Ecto neural progenitor cell (in vitro differentiated cells): ENCODE measurements around the gene HDAC5.
A peak's percentile ranks its signal among the peaks of the same experiment; 100 is the strongest.
"Not testable (repeated sequence)": the region's sequence is repeated elsewhere in the genome, so short reads cannot be mapped to it uniquely, and the experiment has no call there.

Experiments
- DNase-seq: peaks from one replicate; pipeline ENCODE4 v3.0.0-alpha.2; 2018; ENCODE audit warnings: low spot score

The HDAC5 gene

DNA sequence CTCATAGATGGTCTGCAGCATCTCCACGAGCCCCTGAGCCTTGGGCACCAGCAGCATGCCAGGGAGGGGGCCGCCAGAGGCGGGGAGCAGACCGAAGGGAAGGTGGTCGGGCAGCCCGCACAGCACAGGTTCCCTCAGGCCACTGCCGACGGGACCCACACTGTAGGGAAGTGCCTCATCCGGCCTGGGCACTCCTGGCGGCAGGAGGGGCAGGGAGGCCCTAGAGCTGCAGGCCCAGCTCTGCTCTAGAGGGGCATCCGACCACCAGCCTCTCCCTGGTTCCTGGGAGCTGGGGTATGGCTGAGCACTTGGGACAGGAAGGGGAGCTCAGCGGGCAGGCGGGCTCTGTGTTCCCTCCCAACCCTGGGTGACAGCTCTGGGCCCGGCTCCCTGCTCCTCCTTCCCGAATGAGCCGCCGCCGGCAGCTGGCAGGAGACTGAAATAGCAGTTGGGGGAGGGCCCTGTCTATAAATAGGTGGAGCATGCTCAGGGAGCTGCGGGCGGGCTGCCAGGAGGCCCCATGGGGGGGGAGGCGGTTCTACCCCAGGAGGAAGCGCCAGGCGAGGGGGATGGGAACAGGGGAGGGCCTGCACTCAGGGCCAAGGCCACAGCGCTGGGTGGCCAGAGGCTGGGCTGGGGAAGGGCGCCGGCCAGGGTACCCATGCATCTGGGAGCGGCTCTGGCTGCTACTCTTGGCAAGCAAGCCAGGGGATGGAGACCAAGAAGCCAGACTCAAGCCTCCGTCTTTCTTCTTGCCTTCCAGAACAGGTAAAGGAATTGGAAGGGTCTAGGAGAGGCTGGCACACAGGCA is 12.4 kb downstream of the HDAC5 start:
- peak; percentile 80 for DNase-seq

- DNase-seq, result no peak
Observed at GRCh38 chr17:44110011-44110686, 13.3 kb downstream of the HDAC5 start.

DNA sequence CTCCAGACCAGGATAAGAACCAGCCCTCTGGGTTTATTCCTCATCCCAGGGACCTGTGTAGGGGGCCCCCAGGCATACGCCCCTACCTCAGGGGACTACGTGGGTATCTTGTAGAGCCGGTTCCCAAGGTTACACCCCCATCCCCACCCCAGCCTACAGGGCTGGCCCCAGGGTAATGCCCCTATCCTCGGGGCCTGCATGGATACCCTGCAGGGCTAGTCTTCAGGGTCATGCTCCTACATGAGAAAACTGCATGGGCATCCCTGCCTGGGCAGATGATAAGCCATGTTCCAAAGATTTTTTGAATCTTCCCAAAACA is 14.2 kb downstream of the HDAC5 start:
- DNase-seq, result no peak

GRCh38 chr17:44108440-44109311 is 14.8 kb downstream of the HDAC5 start:
- DNase-seq, result no peak

DNA sequence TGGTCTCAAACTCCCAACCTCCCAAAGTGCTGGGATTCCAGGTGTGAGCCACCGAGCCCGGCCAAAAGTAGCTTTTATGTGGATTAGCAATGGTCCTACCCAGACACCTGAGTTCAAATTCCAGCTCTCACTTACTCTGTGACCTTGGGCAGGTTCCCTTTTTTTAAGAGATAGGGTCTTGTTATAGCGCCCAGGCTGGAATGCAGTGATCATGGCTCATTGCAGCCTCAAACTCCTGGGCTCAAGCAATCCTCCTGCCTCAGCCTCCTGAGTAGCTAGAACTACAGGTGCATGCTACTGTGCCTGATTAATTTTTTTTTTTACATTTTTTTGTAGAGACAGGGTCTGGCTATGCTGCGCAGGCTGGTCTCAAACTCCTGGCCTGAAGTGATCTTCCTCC is 16.6 kb downstream of the HDAC5 start:
- no peak for DNase-seq

- no peak for DNase-seq
Observed at GRCh38 chr17:44105941-44106340, 17.5 kb downstream of the HDAC5 start.

DNA sequence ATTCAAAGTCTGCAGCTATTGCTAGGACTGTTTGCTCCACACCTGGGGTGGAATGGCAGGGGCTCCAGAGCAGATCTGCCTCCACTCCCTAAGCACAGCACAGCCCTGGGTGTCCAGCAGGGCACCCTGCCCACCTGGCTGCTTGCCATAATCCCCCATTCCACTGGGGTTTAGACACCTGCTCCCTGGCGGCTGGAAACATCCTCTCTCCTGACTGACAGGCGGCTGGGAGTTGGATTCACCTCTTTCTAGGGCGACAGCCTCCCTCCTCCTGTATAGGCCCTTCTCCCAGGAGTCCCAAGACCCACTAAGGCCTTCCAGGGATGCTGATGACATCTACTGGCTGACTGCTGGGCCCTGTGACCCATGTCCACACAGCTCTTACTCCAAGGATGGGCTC is 18.0 kb downstream of the HDAC5 start:
- no peak for DNase-seq

DNA sequence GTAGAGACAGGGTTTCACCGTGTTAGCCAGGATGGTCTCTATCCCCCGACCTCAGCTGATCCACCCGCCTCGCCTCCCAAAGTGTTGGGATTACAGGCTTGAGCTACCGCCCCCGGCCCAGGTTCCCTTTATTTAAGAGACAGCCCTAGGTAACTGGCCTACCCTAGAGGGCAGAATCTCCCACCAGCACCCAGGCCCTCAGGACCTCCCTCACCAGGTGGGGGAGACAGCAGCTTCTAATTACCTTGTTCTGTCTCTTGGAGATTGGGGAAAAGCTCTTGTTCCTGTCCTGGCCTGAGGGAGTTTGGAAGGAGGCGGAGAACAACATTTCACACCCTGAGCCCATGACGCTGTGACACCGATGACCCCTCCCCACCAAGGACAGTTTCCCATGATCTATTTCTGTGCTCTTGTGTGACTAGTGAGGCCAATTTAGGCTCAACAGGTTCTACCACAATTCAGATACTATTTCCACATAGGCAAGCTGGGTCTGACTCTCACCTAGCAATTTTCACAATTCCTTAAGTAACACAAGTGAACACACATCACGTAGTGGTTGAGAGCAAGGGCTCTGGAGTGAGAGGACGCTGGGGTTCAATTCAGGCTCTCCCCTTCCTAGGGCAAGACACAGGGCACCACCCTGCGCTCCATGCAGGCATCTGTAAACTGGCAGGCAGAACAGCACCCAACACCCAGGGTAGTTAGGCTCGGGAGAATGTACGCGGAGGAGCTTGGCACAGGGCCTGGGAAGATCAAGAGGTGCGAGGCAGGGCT is 20.4 kb downstream of the HDAC5 start:
- DNase-seq, result no peak

DNA sequence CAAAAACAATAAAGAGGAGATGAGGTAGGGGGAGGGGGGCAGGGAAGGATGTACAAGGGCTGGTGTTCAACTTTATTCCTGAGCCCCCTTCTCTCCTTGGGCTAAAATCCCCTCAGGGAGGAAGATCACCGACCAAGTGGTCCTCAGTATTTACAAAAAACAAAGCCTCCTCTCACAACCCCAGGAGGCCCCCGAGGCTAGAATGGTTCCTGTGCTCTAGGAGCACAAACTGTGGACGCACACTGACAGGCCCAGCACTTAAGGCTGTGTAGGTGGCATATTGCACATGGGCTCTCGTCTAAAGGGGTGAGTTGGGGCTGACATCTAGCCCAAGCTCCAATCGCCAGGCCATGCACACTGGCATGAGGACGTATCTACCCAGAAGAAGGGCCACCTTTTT is 21.6 kb downstream of the HDAC5 start:
- not testable (repeated sequence) for DNase-seq

DNA sequence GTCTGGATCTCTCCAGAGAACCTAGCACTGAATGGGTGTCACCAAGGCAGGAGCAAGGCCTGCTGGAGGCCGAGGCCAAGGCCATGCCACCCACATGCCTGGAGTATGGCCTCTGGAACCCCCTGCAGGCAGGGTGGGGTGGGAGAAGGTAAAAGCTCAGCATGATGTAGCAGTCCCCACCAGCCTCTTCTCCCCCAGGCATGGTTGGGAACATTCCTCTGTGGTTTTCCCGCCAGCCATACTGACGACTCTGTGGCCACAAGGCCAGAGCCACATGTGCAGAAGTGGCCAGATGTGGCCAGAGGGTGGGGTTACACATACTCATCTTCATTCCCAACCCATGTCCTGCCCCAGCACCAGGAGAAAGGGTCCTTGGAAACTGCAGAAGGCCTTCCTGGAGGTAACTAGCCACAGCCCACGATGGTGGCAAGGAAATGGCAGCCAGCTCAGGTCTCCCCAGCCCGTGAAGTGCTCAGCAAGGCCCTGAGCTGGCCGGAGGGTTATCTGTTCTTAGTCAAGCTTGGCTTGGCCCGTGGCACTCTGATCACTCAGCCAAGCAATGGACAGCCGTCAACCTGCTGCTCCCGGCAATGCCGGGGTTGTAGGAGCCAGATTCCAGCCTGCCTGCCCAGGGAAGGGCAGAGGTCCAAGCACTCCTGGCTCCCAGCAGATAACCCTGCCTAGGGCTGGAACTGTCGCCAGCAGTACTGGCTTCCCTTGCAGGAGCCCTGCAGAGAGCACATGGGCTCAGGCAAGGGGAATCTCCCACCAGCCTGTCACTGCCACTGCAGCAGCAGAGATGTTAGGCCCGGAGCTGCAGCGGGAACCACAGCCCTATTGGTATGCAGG is 26.1 kb downstream of the HDAC5 start:
- no peak for DNase-seq

- DNase-seq, result peak; percentile 93
Observed at GRCh38 chr17:44095647-44096496, 27.6 kb downstream of the HDAC5 start.

- no peak for DNase-seq
Observed at GRCh38 chr17:44095388-44095646, 28.1 kb downstream of the HDAC5 start.

DNA sequence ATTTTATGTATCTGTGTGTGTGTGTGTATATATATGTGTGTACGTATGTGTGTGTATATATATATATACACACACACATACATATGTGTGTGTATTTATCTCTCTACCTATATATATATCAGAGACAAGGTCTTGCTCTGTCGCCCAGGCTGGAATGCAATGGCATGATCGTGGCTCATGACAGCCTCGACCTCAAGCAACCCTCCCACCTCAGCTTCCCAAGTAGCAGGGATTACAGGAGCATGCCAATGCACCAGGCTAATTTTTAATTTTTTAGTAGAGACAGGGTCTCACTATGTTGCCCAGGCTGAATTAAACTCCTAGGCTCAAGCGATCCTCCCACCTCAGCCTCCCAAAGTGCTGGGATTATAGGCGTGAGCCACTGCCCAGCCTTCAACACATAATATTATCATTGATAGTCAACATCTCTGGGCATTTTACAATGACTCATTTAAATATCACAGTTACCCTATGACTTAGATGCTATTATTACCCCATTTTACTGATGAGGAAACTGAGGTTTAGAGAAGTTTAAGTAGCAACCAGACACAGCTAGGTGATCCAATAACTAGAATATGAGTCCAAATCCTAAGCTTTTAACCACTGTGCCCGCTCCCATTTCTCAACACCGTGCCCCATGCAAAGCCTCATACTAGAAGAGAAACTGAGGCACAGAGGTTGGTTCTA is 28.6 kb downstream of the HDAC5 start:
- DNase-seq, result no peak

GRCh38 chr17:44093231-44093900 is 30.1 kb downstream of the HDAC5 start:
- no peak for DNase-seq

DNA sequence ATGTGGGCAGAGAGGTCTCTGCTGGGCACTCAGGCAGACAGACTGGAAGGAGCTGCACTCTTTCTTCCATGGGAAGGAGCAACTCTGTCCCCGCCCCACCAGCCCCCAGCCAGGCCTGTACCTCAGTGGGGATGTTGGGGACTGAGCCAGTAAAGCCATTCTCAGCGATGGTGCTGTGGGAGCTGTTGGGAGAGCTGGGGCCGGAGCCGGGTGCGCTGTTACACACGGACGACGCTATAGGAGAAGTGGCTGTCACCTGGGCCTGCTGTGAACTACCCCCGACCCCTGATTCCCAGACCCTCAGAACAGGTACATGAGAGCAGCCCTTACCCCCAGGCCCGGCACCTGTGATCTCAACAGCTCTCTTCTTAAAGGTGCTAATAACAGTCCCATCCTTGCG is 31.4 kb downstream of the HDAC5 start:
- no peak for DNase-seq

GRCh38 chr17:44091200-44091997 is 32.0 kb downstream of the HDAC5 start:
- no peak for DNase-seq

GRCh38 chr17:44088254-44088653 is 35.2 kb downstream of the HDAC5 start:
- no peak for DNase-seq

DNA sequence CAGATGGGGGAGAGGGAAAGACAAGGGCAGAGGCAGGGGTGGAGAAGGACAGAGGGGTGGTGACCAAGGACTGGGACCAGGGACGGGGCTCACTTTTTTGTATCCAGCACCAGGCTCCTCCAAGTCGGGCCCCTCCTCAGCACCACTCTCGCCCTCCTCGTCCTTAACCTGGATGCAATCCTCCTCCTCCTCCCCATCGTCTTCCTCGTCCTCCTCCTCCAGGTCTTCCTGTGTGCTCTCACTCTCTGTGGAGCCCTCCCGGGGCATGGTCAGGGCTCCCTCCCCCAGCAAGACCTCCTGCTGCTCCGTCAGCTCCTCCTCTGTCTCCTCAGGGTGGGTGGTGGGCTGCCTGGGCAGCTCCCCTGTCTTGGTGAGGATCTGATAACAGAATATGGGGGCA is 36.1 kb downstream of the HDAC5 start:
- DNase-seq, result no peak
